Testis (tissue), 3 donors: ENCODE measurements around the gene ZNF32. TPM values are rescaled to one million over a fixed set of nuclear protein-coding genes. Genes with fewer than 3 reads are reported as not detected.

ENCODE experiments used
- DNase-seq: peaks from one replicate; pipeline ENCODE4 v3.0.0-alpha.2; 2019
- H3K27ac ChIP-seq, 2 donors: fragments of 200-600 bp; sonication (generic); one replicate each; pipeline ENCODE4 v1.5.1; 2019
- H3K27me3 ChIP-seq: fragments of 200-600 bp; sonication (generic); one replicate; pipeline ENCODE4 v1.5.1; 2019
- H3K36me3 ChIP-seq: fragments of 200-600 bp; sonication (generic); one replicate; pipeline ENCODE4 v1.5.1; 2017; ENCODE audit warnings: low read depth; ENCODE audit errors: missing control alignments
- H3K4me1 ChIP-seq: fragments of 200-600 bp; sonication (generic); one replicate; pipeline ENCODE4 v1.5.1; 2019
- H3K4me3 ChIP-seq, 2 donors: fragments of 200-600 bp; sonication (generic); one replicate each; pipeline ENCODE4 v1.5.1; 2017 to 2019
- H3K9me3 ChIP-seq: fragments of 200-600 bp; sonication (generic); one replicate; pipeline ENCODE4 v1.5.1; 2017
- CTCF ChIP-seq, 3 experiments: fragments of 450-650 bp in 2 of 3; fragments of 200-600 bp in 1 of 3; sonication (generic) in 1 of 3; IDR thresholded peaks; one replicate each; pipeline ENCODE4 v1.5.1; 2016 to 2019; ENCODE audit warnings: antibody characterized with exemption in 3 of 3, mild to moderate bottlenecking in 2 of 3, moderate library complexity in 1 of 3
- POLR2A ChIP-seq: fragments of 450-650 bp; IDR thresholded peaks from one replicate; pipeline ENCODE4 v1.6.1; 2017; ENCODE audit warnings: antibody characterized with exemption, mild to moderate bottlenecking, moderate library complexity
- WGBS, 2 donors: methylation state at CpG; one replicate each; pipeline ENCODE4 v1.1.5; 2018; 5-methylcytosine and 5-hydroxymethylcytosine counted together
- intact Hi-C: fragments of 100-400 bp; cut with DNase I; formaldehyde crosslinking; loops from one replicate; pipeline ENCODE4 v1.15.1; 2023; ENCODE audit warnings: low total_unique reads
- polyA plus RNA-seq: library from polyadenylated mRNA; stranded (reverse); fragments of 350-450 nt; fragmentation: Illumina TruSeq; extraction: RNeasy Lipid Tissue Mini Kit (QIAGEN cat#74804); gene quantifications from one replicate; pipeline ENCODE4 v1.2.3, GENCODE V29; 2014; ENCODE audit warnings: low read depth, low replicate concordance; ENCODE audit not compliant: insufficient read depth
- total RNA-seq, 2 donors: library from RNA; depleted of rRNA; stranded (reverse); fragments of >200 nt; gene quantifications; one replicate each; pipeline ENCODE4 v1.2.3, GENCODE V29; 2016

The ZNF32 gene
- total and polyA plus RNA-seq, 3 donors from 2014 or later: 18.7 to 29.8 (median 22.7) TPM

GRCh38 chr10:43691485-43691884, 42.8 kb upstream of the ZNF32 start:
- Histone ChIP-seq H3K27me3 (no peaks in the 10 kb centered on the region), H3K36me3 (no peaks in the 10 kb centered on the region), H3K4me3 (no peak overlapping the region), H3K9me3 (no peaks in the 10 kb centered on the region), H3K27ac (no peak overlapping the region), H3K4me1 (peaks cover 7% of the 10 kb centered on the region)
- intact Hi-C loops: loop anchor here (5.0 kb wide), 2 partner anchors 621 to 696 kb away; partner anchors contain the start of gene CXCL12
- DNase-seq: no peak
- WGBS, 2 donors: 70 to 75% methylated on average over 2 of the region's 2 CpGs
- TF ChIP-seq POLR2A (no peak), CTCF (IDR thresholded peaks at IDR 0.05) (no peak)

DNA sequence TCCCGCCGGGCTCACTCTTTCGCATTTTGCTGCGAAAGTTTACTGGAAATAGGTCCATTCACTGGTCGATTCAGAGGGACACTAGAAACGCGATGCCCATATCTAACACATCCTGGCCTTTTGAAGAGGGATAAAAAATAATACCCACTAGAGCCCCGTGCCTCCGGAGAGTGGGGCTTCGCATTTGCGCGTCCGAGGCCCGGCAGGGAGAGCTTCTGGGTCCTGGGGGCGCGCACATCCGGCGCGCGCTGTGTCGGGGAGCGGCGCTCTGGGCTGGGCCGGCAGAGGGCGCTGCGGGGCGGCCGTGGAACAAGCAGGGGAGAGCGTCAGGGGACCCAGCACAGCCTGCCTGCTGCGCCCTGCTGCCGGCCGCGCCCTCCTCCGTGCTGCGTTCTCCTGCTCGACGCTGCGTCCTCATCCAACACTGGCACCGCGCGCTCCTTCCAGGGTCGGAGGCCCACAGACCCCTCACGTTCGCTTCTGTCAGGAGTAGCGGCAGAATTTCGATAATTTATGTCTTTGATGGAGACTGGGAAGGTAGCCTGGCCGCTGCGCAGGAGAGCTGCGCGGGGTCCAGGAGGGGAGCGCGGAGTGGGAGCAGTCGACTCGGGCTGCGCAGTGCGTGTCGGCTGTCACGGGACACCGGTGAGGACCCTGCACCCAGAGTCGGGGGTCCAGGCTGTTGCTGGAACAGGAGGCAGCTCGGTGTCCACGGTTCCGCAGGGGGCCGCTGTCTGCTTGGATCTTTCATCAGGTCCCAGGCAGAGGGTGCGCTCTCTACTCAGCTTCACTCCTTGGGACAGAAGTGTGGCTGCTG, 41.5 kb upstream of the ZNF32 start:
- 3 to 9% methylated on average over 13 to 59 of the region's 65 CpGs for WGBS, 2 donors
- Histone ChIP-seq H3K27me3 (no peaks in the 10 kb centered on the region), H3K27ac (peak overlapping the region in 1 of 2 donors; percentile 75), H3K4me3 (peak overlapping the region; percentile 62 to 67), H3K9me3 (no peaks in the 10 kb centered on the region), H3K36me3 (no peaks in the 10 kb centered on the region), H3K4me1 (peaks cover 7% of the 10 kb centered on the region)
- DNase-seq: peak; percentile 90
- TF ChIP-seq CTCF (IDR thresholded peaks at IDR 0.05): peak; percentile 86 to 90 (median 90)
- TF ChIP-seq POLR2A: no peak
- intact Hi-C loops: loop anchor here (5.0 kb wide), 2 partner anchors 622 to 697 kb away; partner anchors contain the start of gene CXCL12

DNA sequence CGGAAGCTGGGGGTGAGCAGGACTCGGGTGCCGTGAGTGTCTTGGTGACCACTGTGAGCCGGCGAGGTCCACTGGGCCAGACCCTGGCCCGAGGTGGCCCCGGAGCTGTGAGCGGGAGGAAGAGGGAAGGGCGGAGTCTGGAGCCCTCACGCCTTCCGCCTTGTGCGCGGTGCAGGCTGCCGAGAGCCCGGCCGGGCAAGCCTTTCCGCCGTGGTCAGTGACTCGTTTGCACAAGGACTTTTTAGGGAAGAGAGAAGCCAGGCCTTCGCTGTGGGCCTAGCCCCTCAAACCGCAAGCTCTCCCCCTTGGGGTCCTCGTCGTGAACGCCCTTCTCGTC, 40.9 kb upstream of the ZNF32 start:
- peak; percentile 58 for DNase-seq

GRCh38 chr10:43689007-43689491, 40.4 kb upstream of the ZNF32 start:
- intact Hi-C loops: no loop called here
- TF ChIP-seq POLR2A (no peak), CTCF (IDR thresholded peaks at IDR 0.05) (no peak)
- Histone ChIP-seq H3K4me1 (peaks cover 7% of the 10 kb centered on the region), H3K27me3 (no peaks in the 10 kb centered on the region), H3K27ac (no peak overlapping the region), H3K4me3 (peak overlapping the region; percentile 62 to 67), H3K36me3 (no peaks in the 10 kb centered on the region), H3K9me3 (no peaks in the 10 kb centered on the region)
- DNase-seq: no peak
- 49 to 55% methylated on average over 20 to 25 of the region's 25 CpGs for WGBS, 2 donors

More for the DNA sequence above, 40.9 kb upstream of the ZNF32 start:
- no peaks in the 10 kb centered on the region for H3K27me3 ChIP-seq
- peaks cover 7% of the 10 kb centered on the region for H3K4me1 ChIP-seq
- H3K27ac ChIP-seq: peak overlapping the region in 1 of 2 donors; percentile 75
- no peaks in the 10 kb centered on the region for H3K9me3 ChIP-seq
- WGBS, 2 donors: 14 to 16% methylated on average over 12 to 23 of the region's 25 CpGs
- H3K36me3 ChIP-seq: no peaks in the 10 kb centered on the region
- TF ChIP-seq POLR2A (no peak), CTCF (IDR thresholded peaks at IDR 0.05) (no peak)
- H3K4me3 ChIP-seq: peak overlapping the region; percentile 62 to 67
- intact Hi-C loops: no loop called here
